HL-60/S4 (cell line): ENCODE data around the gene ETV7.
"Not testable (repeated sequence)": the region's sequence is repeated elsewhere in the genome, so short reads cannot be mapped to it uniquely, and the experiment has no call there.

Experiments
- in situ Hi-C: fragments of 300-500 bp; cut with MboI; formaldehyde crosslinking; loops from 2 replicates; pipeline ENCODE4 v1.14.3; 2022; ENCODE audit warnings: low sequenced_read_pairs

The ETV7 gene

DNA sequence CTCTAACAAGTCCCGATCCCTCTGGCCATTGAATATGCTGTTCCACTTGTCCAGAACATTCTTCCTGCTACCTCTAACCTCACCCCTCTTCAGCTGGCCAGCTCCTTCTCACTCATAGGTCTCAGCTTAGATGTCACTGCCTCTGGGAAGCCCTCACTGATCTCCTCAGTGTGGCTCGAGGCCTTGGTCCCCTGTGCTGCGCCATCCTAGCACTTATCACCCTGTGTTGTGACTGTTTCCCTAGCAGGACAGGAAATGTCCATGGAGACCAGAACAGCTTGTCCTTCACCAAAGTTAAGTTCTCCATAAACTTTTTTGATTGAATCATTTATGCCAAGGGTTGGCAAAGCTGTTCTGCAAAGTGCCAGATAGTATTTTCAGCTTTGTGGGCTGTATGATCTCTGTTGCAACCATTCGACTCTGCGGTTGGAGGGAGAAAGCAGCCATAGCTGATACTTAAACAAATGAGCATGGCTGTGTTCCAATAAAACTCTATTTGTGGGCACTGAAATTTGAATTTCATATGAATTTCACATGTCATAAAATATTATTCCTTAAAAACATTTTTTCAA is 44.3 kb downstream of the ETV7 start:
- in situ Hi-C loops: no loop called here

DNA sequence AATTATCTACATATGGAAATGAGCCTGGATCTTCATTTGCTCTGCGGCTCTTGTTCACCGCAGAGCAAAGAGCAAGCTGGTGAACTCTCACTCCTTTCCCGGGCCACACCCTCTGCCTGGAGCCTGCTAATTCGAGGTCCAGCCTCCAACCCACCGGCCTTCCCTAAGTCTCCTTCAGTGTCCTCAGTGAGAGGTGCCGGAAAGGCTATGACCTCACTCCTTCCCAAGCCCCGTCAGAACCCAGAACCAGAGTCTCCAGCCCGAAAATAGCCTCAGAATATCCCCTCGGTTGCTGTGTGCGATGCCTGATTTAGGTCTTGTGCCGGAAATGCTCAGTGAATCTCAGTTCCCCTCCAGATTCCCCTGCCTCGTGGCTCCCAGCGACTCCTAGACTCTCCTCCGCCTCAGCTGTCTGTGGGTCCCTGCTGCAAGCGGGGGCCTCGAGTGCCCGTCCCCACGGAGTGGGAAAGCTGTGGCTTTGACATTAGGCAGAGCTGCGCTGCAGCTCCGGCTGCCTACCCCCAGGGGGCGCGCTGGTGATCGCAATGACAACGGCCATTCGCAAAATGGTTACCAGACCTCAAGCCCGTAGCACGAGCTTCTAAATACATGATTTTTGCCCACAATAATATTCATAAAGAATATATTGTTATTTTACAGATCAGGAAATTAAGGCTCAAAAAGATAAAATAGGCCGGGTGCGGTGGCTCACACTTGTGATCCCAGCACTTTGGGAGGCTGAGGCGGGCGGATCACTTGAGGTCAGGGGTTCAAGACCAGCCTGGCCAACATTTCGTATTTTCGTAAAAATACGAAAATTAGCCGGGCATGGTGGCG is 46.6 kb downstream of the ETV7 start:
- in situ Hi-C loops: no loop called here

DNA sequence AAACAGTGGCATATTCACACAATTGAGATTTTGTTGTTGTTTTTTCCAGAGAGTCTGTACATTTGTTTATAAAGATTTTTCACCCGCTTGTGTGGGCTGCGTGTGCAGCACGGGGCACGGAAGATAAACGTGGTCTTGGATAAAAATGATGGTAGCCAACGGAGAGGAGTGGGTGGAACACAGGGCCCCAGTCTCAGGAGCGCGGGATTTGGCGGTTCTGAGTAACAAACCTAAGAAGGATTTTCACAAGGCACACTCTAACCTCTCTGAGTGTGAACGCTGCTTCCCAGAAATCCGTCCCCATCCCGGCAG is 47.2 kb downstream of the ETV7 start:
- in situ Hi-C loops: no loop called here

DNA sequence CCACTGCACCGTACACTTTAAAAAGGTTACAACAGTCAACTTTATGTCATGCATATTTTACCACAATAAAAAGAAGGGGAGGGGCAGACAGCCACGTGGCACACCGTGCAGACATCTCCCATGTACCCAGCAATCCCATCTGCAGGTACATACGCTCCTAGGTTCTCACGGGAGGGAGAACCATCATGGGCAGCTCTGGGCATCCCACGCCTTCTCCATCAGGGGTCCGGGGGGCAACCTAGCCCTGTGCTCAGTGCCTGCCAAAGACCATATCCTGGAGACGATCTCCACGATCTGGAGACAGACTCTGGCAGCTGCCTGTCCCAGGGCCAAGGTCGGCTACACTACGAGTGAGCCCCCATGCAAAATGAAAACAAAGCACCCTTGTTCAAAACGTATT is 48.3 kb downstream of the ETV7 start:
- in situ Hi-C loops: no loop called here

DNA sequence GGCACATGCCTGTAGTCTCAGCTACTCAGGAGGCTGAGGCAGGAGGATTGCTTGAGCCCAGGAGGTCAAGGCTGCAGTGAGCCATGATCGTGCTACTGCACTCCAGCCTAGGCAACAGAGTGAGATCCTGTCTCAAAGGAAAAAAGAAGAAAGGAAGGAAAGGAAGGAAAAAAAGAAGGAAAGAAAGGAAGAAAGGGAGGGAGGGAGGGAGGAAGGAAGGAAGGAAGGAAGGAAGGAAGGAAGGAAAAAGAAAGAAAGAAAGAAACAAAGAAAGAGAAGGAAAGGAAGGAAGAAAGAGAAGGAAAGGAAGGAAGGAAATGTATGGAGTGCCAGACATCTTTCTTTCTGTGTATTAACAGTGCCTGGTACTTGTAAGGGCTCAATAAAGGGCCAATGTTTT is 49.2 kb downstream of the ETV7 start:
- in situ Hi-C loops: not testable (repeated sequence)

DNA sequence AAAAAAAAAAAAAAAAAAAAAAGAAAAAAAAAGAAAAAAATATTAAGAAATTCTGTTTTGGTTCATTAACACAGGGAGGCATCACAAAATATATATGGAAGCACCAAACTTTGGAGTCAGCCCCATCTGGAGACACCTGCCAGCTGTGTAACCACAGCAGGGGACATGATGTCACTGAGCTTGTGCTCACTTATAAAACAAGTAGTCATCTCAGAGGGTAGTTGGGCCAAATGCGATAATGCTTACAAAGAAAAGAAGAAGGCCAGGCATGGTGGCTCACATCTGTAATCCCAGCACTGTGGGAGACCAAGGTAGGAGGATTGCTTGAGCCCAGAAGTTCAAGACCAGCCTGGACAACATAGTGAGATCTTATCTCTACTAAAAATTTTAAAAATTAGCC is 49.7 kb downstream of the ETV7 start:
- in situ Hi-C loops: no loop called here

DNA sequence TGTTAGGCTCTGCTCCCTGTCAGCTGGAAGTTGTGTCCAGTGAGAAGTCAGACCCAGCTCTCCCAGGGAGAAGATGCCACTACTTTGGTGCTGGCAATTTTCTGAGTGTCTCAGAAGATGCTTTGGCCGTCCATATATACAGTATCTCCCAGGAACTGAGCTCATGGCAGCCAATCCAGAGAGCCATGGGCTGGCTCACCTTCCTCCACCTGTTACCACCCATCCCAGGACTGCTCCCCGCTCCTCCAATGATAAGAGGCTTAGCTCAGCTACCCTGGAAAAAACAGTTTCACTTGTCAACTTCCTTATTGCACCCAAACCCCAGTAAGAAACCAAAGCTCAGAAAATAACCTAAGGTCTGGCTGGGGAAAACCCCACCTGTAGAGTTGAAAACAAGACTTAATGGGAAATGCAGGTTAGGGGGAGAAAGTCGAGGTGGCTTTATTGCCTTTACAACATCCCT is 50.7 kb downstream of the ETV7 start, which contains the start of gene BNIP5:
BNIP5 (minus strand) TSS at position 110 of the 463 bp plus-strand sequence. CDS start 6,198 bp downstream, outside the sequence.
- in situ Hi-C loops: no loop called here

DNA sequence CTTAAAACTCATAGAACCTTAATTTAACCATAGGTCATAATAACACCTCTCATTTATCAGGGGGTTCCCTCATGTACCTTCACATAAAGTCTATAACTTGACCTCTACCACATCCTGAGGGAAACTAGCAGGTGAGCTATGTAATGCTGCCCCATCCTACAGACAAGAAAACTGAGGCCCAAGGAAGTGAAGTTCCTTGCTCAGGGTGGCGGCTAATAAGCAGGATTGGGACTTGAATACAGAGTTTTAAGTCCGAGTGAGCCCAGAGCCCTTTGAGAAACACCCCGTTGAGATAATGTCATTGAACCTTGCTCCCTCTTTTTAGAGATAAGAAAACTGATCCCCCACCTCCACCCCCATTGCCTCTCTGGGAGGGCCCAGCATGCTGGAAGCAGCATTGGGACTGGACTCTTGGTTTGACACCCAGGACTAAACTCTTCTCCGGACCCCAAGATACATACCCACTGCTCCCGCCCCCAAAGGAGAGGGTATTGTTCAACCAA is 51.2 kb downstream of the ETV7 start:
- in situ Hi-C loops: no loop called here

DNA sequence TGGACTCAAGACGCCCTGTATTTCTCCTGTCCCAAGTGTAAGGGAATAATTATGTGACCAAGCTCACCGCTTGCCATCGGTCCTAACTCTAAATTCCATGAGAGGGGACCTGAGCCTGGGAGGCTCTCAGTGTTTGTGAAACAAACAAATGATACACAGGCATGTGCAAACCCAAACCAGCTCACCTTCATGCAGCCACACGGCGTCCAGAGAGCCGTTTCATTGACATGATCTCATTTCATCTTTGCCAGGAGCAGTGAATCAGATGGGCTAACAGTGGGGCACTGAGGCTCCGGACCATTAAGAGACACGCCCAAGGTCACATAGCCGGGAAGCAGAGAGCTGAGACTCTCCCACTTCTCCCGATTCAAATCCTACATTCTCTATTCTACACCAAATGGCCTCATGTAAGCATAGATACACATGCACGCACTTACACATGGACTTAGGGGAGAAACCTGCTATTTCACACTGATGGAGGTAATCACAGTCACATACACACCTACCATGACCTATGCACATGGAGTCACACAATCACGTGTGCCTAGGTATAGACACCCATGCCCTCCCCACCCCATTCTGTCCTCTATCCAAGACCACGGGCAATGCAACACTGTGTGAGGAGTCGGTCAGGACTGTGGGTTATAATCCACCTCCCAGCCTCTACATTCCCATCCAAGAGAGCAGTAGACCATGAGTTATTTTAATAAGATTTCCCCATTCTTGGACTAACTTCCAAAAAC is 51.8 kb downstream of the ETV7 start:
- in situ Hi-C loops: no loop called here

DNA sequence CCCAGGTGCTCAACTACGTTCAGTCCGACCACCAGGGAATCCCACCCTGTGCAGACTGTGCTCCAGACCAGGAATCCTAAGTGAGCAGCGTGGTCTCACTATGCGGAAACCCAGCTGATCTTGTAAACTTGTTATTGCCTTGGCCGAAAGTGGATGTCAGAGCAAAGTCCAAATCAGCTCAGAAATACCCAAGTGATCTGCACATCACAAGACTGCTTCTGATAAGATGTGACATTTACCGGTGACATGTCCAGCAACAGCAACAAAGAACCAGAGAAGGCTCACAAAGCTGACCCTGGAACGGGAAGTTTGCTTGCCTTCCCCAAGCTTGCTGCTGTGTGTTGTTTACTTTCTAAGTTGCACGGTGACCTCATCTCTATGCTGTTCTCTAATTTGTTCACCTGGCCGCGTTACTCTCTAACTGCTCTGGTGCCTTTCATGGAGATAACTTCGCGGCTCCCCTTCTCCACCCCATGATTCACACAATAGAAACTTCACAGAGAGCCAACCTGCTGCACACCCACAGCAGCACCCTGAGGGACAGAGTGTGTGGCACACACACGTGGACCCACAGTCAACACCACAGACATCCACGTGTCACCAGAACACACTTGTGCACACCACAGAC is 52.5 kb downstream of the ETV7 start:
- in situ Hi-C loops: no loop called here

DNA sequence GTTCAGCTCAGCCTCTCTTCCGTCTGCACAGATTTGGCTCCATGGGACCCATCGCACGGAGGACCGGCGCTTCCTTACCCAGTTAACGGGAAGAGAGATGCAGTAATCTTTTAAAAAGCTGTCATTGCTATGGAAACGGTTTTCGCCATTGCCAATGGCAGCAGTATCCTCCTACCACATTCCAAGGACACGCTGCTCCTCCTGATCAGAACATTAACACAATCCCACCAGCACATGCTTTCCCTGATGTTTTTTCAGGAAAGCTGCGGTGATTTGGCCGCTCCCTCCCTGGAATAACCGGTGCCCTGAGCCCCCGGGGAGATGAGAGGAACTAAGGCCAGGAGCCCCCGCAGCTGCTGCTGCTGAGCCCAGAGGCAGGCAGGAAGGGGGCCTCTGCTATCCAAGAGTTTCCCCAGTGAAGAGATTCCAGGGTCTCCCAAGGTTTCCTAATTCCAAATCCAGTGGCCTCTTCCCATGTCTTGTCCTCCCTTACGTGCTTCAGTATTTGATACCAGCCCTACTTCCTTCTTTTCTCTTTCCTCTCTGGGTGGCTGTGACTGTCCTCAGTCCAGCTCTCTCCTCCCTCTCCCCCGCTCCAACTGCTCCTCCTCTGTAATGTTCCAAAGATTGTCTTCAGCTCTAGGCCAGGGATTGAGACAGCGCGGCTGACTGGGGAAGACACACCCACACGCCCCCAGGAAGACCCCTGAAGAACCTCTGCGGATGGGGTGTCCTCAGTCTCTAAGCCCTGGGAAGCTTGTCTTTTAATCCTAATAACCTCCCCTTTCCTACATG is 53.3 kb downstream of the ETV7 start:
- in situ Hi-C loops: no loop called here

DNA sequence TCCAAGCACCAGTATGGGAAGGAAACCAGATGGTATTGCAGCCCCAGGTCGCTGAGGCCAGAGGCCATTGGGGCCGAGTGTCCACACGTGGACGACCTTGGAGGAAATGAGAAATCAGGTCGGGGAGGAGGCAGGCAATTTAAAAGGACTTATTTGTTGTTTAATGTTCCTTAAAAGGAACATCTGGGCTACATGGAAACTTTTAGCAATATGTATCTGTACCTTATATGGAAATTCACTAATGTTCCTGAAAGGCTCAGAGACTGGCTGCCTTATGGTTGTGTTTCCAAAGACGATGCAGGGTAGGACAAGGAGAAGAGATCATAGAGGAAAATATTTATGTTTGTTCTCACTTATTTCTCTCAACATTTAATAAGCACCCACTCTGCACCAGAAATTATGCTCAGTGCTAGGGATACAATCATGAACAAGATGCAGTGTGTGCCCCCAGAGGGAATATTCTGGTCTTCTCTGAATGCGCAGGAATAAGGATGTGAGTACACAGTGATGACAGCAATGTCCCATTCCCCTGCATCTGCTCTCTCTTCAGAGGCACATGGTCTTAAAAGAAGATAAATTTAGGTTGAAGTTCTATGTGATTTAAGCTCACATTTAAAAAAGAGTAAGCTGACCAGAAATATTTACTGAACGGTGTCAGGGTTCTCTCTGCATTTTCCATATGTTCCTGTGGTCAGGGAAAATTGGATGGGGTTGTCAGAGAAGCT is 54.1 kb downstream of the ETV7 start:
- in situ Hi-C loops: no loop called here

DNA sequence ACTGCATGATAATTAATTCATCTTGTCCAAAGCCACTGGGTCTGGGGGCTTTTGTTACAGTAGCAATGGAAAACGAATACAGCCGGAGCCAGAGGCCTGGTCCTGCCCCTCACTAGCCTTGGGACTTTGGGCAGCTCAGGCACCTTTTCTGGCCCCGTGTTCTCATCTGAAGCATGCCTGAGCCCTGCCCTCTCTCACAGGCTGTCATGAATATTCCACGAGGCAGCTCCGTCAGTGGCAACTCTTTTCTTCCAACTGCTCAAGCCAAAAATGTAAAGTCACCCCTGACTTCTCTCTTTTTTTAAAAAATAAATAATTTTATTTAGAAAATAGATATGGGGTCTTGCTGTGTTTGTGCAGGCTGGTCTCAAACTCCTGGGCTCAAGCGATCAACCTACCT is 56.1 kb downstream of the ETV7 start:
- in situ Hi-C loops: no loop called here

DNA sequence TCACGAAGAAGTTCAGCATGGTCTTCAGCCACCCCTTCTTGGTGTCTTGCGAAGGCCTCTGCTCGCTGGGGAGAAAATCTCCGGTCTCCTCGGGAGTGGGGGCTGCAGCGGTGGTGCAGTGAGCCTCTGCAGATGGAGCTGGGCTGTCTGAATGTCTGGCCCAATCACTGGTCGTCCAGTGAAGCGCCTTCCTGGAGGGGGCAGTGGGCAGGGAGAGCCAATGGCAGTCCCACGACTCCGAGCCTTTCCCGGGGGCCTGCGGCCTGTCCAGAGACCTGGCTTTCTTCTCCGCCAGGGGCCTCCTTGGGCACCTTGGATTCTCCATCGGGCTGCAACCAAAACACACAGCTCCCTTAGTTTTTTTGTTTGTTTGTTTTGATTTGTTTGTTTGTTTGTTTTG is 57.1 kb downstream of the ETV7 start:
- in situ Hi-C loops: no loop called here

DNA sequence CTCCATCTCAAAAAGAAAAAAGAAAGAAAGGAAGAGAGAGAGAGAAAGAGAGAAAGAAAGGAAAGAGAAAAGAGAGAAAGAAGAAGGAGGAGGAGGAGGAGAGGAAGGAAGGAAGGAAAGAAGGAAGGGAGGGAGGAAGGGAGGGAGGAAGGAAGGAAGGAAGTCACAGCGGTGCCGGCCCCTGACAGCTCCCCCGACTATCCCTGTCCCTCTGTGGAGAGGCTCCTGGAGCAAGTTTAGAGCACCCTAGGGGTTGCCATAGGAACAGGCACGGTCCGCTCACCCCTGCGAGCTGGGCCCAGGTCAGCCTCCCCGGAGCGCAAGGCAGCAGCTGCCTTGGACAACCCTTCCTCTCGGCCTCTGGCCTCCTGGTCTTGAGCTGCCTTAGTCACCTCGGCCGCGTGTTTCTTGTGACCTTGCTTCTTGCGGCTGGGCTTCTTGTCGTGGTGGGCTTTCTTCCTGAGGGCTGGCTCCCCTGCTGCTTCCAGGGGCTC is 57.6 kb downstream of the ETV7 start:
- in situ Hi-C loops: no loop called here

DNA sequence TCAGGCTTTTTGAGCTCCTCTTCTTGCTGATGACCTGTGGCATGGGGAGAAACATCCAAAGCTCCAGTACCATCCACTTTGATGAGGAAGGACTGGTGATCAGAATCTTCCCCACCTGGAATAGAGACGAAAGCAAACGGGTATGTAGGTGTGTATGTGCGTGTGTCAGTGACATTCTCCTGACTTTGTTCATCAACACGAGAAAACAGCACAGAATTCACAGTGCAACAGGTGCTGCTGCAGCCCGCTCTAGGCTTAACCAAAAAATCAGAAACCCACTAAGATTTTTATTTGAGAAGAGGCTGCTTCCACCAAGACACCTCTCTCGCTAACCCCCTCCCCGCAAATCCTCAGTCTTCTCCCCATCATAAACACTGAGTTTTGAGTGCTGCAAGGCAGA is 58.9 kb downstream of the ETV7 start:
- in situ Hi-C loops: no loop called here

DNA sequence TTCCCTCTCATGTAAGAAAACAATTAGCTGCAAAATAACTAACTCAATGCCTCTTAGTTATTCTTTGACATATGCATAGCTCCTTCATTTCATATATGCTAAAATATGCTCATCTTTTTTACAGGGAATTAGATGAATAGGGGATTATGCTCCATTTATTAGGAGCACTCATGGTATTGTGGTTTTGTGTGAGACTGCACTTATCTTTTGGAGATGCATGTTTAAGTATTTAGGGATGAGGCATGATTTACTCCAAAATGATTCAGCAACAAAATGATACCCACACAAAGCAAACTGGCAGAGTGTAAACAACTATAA is 59.6 kb downstream of the ETV7 start:
- in situ Hi-C loops: no loop called here

DNA sequence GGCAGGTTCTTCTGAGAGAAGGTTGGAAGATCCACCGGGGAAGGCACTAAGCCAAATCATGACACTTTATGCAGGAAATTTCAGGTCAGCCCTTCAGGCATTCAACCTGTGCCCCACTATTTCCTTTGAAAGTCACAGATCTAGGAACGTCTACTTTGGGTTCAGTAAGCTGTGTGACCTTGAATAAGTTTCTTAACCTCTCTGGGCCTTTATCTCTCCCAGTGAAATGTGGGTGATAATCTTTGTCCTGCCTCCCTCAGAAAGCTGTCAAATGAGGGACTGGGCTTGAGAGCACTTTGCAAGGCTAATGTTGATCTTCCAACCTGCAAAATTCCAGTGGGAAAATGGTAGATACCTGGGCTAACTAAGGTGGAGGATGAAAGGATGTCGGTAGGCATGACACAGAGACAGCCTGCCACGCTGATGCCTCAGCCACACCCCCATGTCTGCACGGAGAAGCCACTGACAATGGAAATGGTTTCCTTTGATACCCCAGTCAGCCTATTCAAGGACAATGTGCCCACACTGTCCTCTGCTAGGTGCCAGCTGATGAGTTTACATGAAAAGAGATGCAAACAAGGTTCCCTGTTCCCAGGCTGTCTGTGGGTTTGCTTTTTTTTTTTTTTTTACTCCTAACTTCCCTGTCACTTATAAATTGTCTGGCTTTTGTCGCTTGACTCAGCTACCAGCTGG is 60.1 kb downstream of the ETV7 start:
- in situ Hi-C loops: no loop called here

DNA sequence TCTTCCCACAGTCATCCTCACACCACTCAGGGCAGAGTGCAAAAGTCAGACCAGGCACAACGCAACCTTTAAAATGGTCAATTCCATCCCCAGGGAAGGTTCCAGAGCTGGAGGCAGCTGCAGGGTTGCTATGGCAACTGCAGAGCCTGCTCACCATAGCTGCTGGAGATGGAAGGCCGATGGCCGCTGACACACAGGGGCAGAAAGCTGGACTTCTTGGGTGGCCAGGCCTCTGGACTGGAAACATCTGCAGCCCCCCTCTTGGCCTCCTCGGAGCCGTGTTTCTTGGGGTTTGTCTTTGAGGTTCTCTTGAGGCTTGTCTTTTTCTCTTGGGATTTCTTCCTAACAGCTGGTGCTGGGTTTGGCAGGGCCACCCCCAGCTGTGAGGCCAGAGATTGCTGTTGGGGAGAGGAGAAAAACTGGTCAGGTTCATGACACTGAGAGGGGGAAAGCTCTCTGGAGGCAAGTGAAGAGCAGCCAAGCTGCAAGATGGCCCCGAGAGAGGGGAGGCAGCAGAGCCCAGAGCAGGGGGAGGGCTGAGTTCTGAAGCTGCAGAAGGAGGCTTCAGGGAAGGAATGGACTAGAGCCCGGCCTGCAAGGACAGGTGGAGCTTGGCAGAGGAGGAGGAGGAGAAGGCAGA is 61.0 kb downstream of the ETV7 start:
- in situ Hi-C loops: no loop called here
